DLD1 (cell line): ENCODE data around the gene TMEM9.

Experiments
- in situ Hi-C: cut with HindIII; loops from 2 replicates; pipeline ENCODE4 v1.10.0; 2017; ENCODE audit warnings: low sequenced_read_pairs

Gene TMEM9

DNA sequence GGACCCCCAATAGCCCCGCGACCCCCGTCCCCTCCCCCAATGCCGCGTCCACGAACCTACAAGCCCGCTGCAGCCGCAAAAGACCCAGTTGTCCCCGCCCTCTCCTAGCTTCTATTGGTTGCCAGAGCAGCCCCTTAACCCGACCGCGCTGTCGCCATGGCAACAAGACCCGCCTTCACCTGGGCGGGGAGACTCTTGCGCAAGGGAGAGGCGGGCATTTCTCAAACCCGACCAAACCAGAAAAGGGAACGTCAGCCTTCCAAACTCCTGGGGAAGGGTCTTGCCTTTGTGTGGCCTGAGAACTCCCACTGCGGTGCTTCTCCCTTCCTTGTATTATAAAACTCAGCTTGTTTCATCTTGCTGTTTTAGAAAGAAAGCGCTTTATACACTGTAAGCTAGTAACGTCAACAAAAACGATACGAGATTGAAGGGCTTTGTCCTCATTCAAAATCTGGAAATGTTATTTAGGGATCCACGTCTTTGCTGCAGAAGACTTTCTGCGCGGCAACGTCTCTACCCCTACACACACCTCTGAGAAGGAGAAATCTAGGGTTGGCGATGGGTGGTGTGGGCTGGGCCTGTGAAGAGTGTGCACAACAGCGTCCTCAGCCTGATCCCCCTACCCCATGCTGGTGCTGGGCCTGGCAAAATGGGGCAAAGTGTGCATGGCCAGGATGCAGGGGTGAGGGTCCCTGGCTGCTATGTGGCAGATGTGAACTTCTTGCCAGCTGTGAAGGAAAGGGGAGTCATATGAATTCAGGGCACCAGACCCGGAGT is at the start of gene TMEM9:
Gene TMEM9 (minus strand): TSS at position 86 of the 777 bp plus-strand sequence. CDS start 551 bp downstream, outside the sequence.
- in situ Hi-C loops = loop anchor here (5.0 kb wide), 2 partner anchors 73 to 148 kb away; no protein-coding TSS in a partner anchor

DNA sequence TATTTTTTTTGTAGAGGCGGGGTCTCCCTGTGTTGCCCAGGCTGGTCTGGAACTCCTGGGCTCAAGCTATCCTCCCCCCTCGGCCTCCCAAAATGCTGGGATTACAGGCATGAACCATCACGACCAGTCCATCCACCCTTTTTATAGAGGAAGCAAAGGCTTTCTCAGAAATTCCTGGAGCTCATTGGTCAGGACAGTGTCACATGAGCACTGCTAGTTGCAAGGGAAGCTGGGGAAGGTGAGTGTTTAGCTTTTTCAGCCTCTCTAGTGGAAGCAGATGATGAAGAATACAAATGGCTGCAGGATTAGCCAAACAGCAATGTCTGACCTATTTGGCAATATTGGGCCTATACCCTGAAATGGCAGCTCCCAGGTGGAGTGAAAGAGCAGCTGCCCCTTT is 44.3 kb upstream of the TMEM9 start:
- in situ Hi-C loops = no loop called here

DNA sequence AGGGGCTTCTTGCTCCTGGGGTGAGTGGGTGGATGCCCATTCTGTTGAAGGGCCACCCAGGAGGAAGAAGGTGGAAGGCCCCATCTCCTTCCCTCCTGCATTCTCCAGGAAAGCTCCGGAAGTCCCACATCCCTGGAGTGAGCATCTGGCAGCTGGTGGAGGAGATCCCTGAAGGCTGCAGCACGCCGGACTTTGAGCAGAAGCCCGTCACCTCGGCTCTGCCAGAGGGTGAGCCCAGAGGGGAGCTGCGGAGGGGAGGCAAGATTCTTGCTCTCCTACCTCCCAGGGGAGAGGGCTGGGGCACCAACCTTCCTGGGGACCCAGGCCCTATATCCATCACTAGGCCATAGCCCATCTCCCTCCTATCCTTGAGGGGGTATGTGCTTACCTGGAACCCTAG is 39.8 kb upstream of the TMEM9 start:
- in situ Hi-C loops = no loop called here

DNA sequence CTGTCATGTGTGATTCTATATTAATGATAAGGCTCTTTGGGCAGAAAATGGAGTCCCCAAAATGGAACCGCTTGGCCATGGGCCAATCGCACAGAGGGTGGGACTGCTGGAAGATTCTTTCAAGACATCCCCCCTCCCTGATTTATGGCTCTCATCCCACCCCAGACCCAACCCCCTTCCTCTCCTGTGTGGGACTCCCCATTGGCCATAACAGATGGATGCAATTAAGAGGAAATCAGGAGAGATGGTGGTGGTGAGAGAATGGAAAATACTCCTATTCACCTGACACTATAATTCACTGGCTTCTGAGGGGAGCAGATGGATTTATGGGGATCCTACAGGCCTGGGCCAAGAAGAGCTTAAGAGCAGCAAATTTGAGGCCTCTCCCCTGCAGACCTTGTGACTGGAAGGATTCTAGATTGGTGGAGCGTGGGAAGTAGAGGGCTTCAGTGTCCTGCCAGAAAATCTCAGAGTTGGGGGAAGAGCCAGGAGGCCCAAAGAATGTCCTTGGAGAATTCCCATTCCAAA is 38.1 kb upstream of the TMEM9 start:
- in situ Hi-C loops = no loop called here

DNA sequence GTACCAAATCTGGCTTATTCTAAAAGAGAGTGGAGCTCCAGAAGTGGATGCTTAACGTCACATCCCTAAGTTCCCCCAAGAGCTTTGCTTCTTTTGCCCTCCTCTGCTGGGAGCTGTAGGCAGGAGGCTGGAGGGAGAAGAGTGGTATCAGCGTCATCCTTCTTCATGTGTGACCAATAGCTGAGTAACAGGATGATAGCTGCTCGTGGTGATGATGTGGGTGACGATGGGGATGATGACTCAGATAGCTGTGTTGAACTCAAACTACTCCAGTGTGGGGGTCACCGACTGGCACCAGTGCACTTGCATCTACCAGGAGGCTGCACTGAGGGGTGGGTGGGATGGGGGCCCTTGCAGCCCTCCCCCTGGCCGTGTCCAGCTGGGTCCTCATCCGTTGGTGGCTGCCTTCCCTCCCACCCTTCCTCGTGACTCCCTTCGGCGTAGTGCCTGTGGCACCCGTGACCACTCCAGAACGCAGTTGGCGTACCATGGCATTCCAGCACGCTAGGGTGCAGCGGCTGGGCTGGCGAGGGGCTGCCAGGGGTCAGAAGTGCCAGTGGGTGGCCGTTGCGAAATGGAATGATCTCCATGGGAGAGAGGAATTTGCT is 37.5 kb upstream of the TMEM9 start:
- in situ Hi-C loops = no loop called here

DNA sequence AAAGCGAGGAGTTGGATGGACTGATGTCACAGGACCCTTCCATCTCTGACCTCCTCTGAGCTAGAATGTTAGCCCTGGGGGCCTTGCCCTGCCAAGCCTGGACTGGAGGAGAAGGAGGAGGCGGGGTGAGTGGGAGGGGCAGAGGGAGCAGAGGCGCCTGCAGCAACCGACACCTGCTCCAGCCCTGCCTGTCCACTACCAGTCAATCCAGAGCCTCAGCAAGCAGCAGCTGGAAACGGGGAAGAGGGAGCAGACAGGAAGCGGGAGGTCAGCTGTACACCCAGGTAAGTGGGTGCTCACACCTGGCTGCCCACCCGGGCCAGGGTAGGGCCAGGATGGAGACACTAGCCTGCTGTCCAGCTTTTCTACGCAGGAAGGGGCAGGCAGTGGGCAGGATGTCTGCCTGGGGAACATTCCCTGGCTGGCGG is 36.4 kb upstream of the TMEM9 start, which contains the start of gene IGFN1:
Gene IGFN1 (plus strand): TSS at position 201 of the 428 bp plus-strand sequence. CDS start 2,470 bp downstream, outside the sequence.
- in situ Hi-C loops = no loop called here

DNA sequence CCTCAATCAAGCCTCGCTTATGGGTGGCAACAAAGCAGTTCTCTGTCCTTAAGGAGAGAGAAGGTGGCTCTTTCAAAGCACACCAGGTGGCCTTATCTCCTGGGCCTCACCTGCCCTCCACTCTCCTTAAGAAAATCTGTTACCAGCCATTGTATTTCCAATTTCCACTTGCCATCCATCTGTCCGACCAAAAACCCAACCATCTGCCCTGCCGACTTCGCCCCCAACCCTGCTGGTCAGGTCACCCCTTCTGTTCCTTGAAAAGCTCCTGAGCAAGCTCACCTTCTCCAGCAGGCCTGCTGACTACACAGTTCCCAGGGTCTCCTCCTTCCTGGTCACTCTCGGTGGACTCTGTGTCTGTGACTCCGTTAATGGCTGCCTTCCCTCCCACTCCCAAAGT is 35.7 kb upstream of the TMEM9 start:
- in situ Hi-C loops = no loop called here

DNA sequence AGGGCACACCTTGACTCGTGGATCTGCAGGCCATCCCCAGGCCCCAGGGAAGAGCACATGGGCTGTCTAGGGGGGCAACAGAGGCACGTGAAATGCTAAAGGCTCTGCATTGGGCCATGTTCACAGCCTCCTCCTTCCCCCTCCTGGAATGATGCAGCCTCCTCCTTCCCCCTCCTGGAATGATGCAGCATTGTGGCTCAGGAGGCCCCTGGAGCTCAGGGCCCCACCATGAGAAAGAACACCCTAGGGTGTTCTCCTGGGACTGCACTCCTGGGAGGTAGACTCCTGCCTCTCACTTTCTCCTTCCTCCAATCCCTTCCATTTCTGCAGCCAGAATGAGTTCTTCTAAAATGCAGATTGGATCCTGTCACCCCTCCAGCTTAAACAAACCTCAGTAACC is 34.8 kb upstream of the TMEM9 start:
- in situ Hi-C loops = no loop called here

DNA sequence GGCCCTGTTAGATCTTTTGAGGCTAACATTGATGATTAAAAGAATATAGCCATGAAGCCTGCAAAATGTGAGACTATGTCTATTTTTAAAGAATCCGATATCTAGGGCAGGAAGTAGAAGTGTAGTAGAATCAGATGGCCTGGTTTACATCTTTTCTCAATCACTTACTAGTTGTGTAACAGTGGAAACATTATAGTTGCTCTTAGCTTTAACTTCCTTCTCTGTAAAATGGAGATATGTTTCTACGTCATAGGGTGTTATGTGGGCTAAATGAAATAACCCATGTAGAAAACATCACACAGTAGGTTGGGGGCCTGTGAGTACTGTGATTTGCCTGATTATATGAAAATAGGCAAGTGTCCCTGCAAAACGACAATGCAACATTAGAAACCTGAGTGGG is 31.9 kb upstream of the TMEM9 start:
- in situ Hi-C loops = no loop called here

DNA sequence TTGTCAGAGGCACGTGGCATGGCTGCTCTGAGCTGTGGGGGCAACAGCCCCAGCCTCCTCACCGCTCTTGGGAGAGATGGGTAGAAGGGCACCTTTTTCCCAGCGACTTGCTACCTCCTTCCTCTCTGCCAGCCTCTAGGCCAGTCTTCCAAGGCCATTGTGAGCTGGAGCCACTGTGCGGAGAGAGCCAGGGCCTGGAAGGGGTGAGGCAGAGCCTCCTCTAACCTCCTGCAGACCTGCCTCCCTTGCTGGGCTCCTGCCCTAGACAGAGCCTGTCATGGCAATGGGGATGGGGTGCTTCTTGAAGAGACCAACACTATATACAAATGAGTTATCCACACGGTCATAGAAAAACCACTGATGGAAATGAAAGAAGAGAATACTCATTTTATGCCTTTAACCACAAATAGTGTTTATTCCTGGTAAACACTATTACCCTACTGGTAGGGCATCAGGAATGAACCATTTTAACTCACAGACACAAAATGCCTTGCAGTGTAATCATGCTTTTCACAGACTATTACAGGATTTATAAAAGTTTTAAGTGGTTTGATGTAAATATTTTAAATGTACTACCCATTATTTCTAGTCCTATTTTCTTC is 31.4 kb upstream of the TMEM9 start:
- in situ Hi-C loops = no loop called here

DNA sequence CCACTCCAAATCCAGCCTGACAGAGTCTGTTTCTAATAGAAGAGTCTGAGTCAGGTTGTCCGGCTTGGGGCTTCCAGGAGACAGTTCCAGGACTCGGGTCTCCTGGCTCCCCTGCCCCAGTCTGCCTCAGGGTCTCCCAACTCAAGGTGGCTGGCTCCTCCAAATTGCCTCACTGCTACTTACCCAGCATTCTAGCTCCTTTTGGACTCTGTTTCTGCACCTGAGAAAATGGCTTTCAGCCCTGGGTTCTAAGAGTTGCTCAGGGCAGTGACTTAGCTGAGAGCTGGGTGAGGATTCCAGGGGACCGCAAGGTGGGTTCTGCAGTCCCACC is 30.8 kb upstream of the TMEM9 start:
- in situ Hi-C loops = no loop called here

DNA sequence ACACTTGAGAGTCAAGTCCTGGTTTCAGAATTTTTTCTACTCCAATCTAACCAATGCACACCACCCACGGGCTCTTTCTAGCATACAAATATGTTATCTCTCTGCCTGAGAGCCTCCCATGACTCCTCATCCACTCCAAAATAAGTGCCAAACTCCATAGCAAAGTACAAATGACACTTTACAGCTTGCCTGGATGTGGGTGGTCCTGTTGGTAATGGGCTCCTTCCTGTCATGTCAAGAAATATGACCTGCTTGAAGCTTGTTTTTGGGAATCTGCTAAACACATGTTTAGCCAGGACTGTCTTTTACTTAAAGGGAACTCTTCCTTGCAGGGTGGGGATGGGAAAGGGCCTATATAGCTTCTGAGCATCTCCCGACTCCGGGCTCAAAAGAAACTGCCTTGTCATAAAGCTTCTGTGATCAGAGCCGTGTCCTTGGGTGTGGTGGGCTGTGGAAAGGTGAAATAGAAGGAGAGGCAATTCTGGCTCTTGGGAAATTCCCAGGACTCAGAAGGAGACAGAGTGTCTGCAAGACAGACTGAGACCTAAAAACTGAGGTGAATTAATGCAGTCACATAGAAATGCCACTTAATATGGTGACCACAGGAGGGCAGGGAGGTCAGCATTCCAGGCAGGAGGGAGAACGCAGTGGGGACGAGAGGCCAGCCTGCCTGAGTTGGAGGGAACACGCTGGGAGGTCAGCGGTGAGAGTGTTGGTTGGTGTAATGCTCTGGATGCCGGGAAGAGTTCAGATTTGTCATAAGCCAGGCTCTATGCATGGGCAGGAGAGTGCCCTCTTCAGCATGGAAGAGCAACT is 30.2 kb upstream of the TMEM9 start:
- in situ Hi-C loops = loop anchor here (5.0 kb wide), 1 partner anchor 43 kb away; no protein-coding TSS in a partner anchor

DNA sequence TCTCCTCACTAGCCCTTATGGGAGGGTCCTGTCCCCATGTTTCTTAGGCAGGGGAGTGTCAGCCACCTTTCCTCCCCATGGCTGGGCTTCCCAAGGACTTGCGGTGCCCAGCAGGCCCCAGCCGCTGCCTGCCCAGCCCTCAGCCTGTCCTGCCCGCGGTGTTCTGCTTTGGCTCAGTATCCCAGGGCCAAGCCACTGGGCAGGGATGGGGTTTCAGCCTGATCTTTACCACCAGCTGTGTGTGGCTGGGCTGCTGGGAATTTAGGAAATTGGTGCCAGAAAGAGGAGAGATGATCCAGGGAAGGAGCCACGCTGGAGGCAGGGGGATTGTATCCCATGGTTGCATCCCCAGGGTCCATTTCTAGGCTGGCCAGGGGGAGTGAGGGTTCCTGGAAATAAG is 29.5 kb upstream of the TMEM9 start:
- in situ Hi-C loops = loop anchor here (5.0 kb wide), 1 partner anchor 44 kb away; no protein-coding TSS in a partner anchor

DNA sequence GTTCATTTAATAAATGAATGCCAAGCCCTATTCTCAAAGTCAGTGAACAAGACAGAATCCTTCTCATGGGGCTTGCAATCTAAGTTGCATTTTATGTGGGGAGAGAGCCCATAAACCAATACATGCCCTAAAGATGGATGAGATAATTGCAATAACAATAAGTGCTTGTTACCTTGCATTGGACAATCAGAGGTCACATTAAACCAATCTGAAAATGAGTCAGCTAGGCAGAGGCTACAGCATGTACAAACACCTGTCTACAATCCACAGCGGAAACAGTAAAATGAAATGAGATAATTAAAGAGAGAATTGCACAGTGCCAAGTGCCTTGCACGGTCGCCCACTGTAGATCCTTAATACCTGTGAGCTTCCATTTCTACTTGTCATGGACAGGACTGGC is 28.9 kb upstream of the TMEM9 start:
- in situ Hi-C loops = loop anchor here (5.0 kb wide), 1 partner anchor 44 kb away; no protein-coding TSS in a partner anchor

DNA sequence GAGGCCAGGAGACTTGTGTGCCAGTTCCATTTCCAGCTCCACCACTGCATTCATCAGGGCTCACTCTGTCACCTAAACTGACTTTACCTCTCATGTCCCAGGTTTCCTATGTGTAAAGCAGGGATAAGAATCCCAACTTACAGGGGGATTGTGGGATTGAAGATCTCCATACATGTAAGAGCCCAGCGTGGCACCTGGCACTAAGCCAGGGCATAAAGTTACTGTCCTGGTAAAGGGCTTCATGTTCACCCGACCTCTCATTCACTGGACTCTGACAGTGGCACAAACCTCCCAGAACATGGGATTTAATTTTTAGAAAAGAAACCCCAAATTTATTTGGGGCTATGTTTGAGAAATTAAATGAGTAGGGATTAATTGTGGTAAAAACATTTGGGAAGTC is 27.5 kb upstream of the TMEM9 start:
- in situ Hi-C loops = loop anchor here (5.0 kb wide), 1 partner anchor 46 kb away; no protein-coding TSS in a partner anchor

DNA sequence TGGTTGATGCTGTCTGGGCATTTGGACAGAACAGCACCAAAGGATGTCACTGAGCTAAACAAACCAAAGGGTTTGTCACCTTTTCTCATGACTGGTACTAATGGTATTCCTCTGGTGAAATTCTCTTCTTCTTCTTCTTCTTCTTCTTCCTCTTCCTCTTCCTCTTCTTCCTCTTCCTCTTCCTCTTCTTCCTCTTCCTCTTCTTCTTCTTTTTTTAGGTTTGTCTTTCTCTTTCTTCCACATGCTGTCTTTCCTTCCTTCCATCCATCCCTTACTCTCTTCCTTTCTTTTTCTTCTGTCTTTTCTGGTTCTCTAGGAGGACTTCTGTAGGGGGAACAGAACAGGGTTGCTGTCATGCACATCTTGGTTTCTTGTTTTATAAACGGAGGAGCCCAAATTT is 27.0 kb upstream of the TMEM9 start:
- in situ Hi-C loops = loop anchor here (5.0 kb wide), 1 partner anchor 46 kb away; no protein-coding TSS in a partner anchor

DNA sequence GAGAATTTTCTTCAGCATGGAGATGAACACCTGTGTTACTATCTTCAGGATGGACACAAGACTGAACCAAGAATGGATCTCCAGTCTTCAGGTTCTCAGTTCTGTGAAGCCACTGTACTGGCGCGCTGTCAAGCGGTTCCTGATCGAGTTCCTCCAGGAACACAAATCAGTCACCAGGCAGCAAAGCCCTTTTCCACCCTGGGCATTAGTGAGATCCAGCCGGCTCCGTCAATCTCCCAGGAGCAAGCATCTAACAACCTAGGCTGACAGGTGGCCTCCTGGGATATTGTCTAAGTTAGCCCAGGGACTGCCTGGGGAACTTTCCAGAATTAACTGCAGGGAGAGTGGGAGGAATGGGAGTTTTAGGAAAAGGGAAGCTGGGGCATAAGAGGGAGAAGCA is 26.6 kb upstream of the TMEM9 start:
- in situ Hi-C loops = loop anchor here (5.0 kb wide), 1 partner anchor 46 kb away; no protein-coding TSS in a partner anchor

DNA sequence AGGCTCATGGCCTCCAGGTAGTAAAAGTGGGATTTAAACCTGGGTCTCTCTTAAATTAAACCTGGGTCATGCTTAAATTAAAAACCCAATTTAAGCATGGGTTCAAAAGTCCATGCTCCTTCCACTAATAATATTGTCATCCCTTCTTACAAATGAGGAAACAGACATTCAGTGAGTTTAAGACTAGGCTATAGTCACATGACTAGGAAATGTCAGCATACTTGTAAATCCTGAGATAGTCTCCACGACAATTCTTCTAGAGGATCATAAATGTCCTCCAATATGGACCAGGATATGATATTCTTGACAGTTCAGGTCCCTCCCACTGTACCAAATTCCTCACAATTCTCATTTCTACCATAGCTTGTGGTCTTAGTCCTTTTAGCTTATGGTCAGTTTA is 25.9 kb upstream of the TMEM9 start:
- in situ Hi-C loops = loop anchor here (5.0 kb wide), 1 partner anchor 47 kb away; no protein-coding TSS in a partner anchor

DNA sequence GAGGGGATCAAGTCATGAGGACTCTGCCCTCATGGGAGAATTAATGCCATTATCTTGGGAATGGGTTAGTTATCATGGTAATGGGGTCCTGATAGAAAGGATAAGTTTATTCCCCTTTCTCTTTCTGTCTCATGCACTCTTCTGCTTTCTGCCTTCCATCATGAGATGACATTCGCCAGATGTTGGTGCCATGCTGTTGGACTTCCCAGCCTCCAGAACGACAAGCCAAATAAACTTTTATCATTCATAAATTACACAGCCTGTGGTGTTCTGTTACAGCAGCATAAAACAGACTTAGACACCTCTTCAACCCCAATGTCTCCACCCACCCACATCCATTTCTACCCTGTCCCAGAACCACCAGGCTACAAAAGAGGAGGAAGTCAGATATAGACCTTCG is 24.4 kb upstream of the TMEM9 start:
- in situ Hi-C loops = no loop called here

DNA sequence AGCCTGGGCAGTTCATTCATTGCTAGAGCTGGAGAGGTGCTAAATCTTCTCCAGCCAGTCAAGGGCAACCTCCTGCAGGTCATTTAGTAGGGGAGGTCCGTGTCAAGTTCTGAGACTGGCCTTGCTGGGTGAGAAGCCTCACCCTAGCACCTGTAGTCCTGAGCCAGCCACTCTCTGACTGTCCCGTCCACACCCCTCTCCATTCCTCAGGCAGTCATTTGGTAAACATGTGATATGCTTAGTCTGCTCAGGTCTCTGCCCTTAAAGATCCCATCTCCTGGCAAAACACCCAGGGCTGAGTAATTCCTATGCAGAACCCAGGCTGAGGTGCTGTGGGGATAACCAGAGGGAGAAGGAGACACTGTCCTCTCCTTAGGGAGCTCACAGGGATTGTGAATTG is 22.7 kb upstream of the TMEM9 start:
- in situ Hi-C loops = no loop called here
